ENCODE data around the gene PLAU.

The PLAU gene

GRCh38 chr10:73910764-73911552 is at the start of gene PLAU:
TSS of gene PLAU (plus strand) at chr10:73911132. CDS start at chr10:73911556, 424 bp downstream.
- H3K27me3 Mint-ChIP-seq: peaks cover 27% of the 10 kb centered on the region
- H3K27ac Mint-ChIP-seq: peak within 1 kb of the TSS; percentile 41
- H3K4me3 Mint-ChIP-seq: peak within 1 kb of the TSS; percentile 95
- no peaks in the 10 kb centered on the region for H3K36me3 Mint-ChIP-seq
- H3K9me3 Mint-ChIP-seq: no peaks in the 10 kb centered on the region
- H3K4me1 Mint-ChIP-seq: peaks cover 35% of the 10 kb centered on the region

GRCh38 chr10:73862011-73862410 is 48.9 kb upstream of the PLAU start:
- H3K36me3 Mint-ChIP-seq: peaks cover 8% of the 10 kb centered on the region

GRCh38 chr10:73863039-73863817 is 47.7 kb upstream of the PLAU start:
- H3K27ac Mint-ChIP-seq: no peak overlapping the region
- H3K9me3 Mint-ChIP-seq: no peaks in the 10 kb centered on the region
- H3K4me1 Mint-ChIP-seq: peaks cover 88% of the 10 kb centered on the region
- no peak overlapping the region for H3K4me3 Mint-ChIP-seq
- peaks cover 8% of the 10 kb centered on the region for H3K36me3 Mint-ChIP-seq
- H3K27me3 Mint-ChIP-seq: no peaks in the 10 kb centered on the region

More at GRCh38 chr10:73862011-73862410, 48.9 kb upstream of the PLAU start:
- Mint-ChIP-seq H3K4me1 (peaks cover 88% of the 10 kb centered on the region), H3K9me3 (no peaks in the 10 kb centered on the region), H3K4me3 (no peak overlapping the region), H3K27ac (no peak overlapping the region), H3K27me3 (no peaks in the 10 kb centered on the region)

- Mint-ChIP-seq H3K4me1 (peaks cover 88% of the 10 kb centered on the region), H3K9me3 (no peaks in the 10 kb centered on the region), H3K36me3 (peaks cover 3% of the 10 kb centered on the region), H3K4me3 (peak overlapping the region; percentile 82), H3K27me3 (no peaks in the 10 kb centered on the region), H3K27ac (peak overlapping the region; percentile 86)
Observed at GRCh38 chr10:73864229-73864628, 46.7 kb upstream of the PLAU start.

GRCh38 chr10:73865107-73865458 is 45.8 kb upstream of the PLAU start:
- Mint-ChIP-seq H3K4me1 (peaks cover 89% of the 10 kb centered on the region), H3K27me3 (no peaks in the 10 kb centered on the region), H3K9me3 (no peaks in the 10 kb centered on the region), H3K27ac (peak overlapping the region; percentile 92), H3K36me3 (peaks cover 3% of the 10 kb centered on the region), H3K4me3 (peak overlapping the region; percentile 82)

- H3K9me3 Mint-ChIP-seq: no peaks in the 10 kb centered on the region
- peak overlapping the region; percentile 92 for H3K27ac Mint-ChIP-seq
- peaks cover 89% of the 10 kb centered on the region for H3K4me1 Mint-ChIP-seq
- H3K36me3 Mint-ChIP-seq: peaks cover 1% of the 10 kb centered on the region
- no peaks in the 10 kb centered on the region for H3K27me3 Mint-ChIP-seq
- peak overlapping the region; percentile 82 for H3K4me3 Mint-ChIP-seq
Observed at GRCh38 chr10:73865459-73866442, 45.2 kb upstream of the PLAU start.

- peak overlapping the region; percentile 89 for H3K27ac Mint-ChIP-seq
- H3K4me3 Mint-ChIP-seq: peak overlapping the region; percentile 51
- no peaks in the 10 kb centered on the region for H3K9me3 Mint-ChIP-seq
- peaks cover 94% of the 10 kb centered on the region for H3K4me1 Mint-ChIP-seq
- peaks cover 2% of the 10 kb centered on the region for H3K36me3 Mint-ChIP-seq
- H3K27me3 Mint-ChIP-seq: no peaks in the 10 kb centered on the region
Observed at GRCh38 chr10:73866621-73867020, 44.3 kb upstream of the PLAU start.

GRCh38 chr10:73867126-73867807 is 43.7 kb upstream of the PLAU start:
- Mint-ChIP-seq H3K9me3 (no peaks in the 10 kb centered on the region), H3K27me3 (no peaks in the 10 kb centered on the region), H3K36me3 (peaks cover 2% of the 10 kb centered on the region), H3K4me1 (peaks cover 97% of the 10 kb centered on the region), H3K4me3 (peak overlapping the region; percentile 51), H3K27ac (peak overlapping the region; percentile 89)

- Mint-ChIP-seq H3K4me1 (peaks cover 97% of the 10 kb centered on the region), H3K4me3 (no peak overlapping the region), H3K36me3 (peaks cover 4% of the 10 kb centered on the region), H3K27ac (peak overlapping the region; percentile 78), H3K9me3 (no peaks in the 10 kb centered on the region), H3K27me3 (no peaks in the 10 kb centered on the region)
Observed at GRCh38 chr10:73867871-73868631, 42.9 kb upstream of the PLAU start.

- Mint-ChIP-seq H3K4me3 (no peak overlapping the region), H3K27ac (peak overlapping the region; percentile 78), H3K9me3 (no peaks in the 10 kb centered on the region), H3K36me3 (peaks cover 4% of the 10 kb centered on the region), H3K4me1 (peaks cover 94% of the 10 kb centered on the region), H3K27me3 (no peaks in the 10 kb centered on the region)
Observed at GRCh38 chr10:73868655-73869195, 42.2 kb upstream of the PLAU start.

GRCh38 chr10:73871295-73872189 is 39.4 kb upstream of the PLAU start:
- H3K9me3 Mint-ChIP-seq: no peaks in the 10 kb centered on the region
- peaks cover 83% of the 10 kb centered on the region for H3K4me1 Mint-ChIP-seq
- no peaks in the 10 kb centered on the region for H3K27me3 Mint-ChIP-seq
- H3K36me3 Mint-ChIP-seq: peaks cover 4% of the 10 kb centered on the region
- peak overlapping the region; percentile 86 for H3K4me3 Mint-ChIP-seq
- H3K27ac Mint-ChIP-seq: peak overlapping the region; percentile 79

- no peaks in the 10 kb centered on the region for H3K9me3 Mint-ChIP-seq
- H3K36me3 Mint-ChIP-seq: peaks cover 4% of the 10 kb centered on the region
- H3K27ac Mint-ChIP-seq: peak overlapping the region; percentile 66
- no peaks in the 10 kb centered on the region for H3K27me3 Mint-ChIP-seq
- peak overlapping the region; percentile 86 for H3K4me3 Mint-ChIP-seq
- peaks cover 83% of the 10 kb centered on the region for H3K4me1 Mint-ChIP-seq
Observed at GRCh38 chr10:73872190-73872710, 38.7 kb upstream of the PLAU start.
